ENCODE results near the gene MSTN. TPM values are rescaled to one million over a fixed set of nuclear protein-coding genes. Genes with fewer than 3 reads are reported as not detected.
A peak's percentile ranks its signal among the peaks of the same experiment; 100 is the strongest.

MSTN gene
- not detected in 2 replicates for polyA plus RNA-seq (2014; cell fraction: cytosol; rRNA removed)
- 0.30 TPM in 1 of 2 replicates, not detected in the other for polyA plus RNA-seq (2014; cell fraction: nucleus; rRNA removed)

DNA sequence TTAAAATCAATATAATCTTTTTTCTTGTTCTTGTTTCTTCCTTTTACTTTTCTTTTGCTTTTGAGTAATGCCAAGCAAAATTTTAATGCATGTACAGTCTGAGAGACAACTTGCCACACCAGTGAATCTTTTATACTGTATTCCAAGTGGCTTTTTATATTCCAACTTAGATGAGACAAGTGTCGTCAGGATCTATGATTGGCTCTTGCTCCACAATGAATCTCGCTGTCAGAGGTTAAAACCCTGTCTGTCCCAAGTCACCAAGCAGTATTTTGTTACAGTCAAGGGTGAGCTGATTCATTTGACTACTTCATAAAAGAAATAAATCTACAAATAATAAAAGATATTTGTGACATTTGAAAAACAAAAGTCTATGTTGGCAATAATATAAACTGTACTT lies at the start of gene MSTN:
Gene MSTN (minus strand): TSS at position 129 of the 400 bp plus-strand sequence. CDS start 133 bp downstream, outside the sequence.
- DNase-seq (ENCODE audit: low spot score), result no peak

DNA sequence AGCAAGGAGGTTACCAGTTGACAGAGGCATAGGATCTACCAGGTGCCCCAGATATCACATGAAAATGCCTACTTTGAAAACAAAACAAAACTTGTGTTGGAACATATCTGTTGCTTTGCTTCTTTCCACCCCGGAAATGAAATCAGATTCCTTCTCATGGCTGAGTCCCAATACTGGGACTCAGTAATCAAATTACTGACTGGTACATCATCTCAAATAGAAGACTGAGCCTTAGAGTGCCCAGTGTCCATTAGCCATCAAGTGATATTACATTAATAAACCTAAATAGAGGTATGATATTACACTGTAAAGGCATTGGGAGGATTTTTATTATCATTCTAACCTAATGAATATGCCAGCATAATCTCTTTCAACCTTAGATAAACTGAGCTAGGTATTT lies 48.6 kb upstream of the MSTN start:
- DNase-seq (ENCODE audit: low spot score), result no peak

DNA sequence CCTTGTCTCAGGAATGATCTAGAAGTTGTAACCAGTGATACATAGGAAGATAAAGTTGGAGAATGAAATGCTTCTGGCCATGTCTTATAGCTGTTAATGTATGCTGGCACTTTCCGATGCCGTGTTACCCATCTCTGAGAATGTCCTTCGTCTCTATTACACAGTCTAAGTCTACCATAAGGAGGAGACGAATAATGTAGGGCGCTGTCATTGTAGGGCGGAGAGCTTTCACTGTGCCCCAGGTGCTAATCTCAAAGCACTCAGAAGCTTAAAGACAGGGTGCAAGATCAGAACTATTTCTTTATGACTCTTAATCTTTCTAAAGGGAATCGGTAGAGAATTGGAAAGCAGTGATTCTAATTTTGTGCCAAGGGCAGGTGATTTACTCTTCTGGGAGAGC lies 48.2 kb upstream of the MSTN start:
- DNase-seq (ENCODE audit: low spot score), result no peak

DNA sequence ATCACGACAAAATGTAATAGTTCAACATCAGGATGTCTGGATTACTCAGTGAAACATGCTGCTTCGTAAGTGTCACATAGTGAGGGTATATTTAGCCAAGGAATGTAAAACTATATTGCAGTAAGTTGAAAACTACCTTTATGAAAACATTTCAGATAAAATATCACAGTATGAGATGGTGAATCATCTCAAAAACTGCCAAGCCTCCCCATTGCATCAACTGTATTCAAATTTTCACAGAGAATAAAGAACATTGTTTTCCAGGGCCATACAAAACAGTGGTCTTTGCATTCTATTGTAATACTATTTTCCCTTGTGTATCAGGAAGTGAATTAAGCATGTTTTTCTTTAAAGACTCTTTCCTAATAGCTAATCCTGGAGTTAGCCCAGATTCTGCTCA lies 47.6 kb upstream of the MSTN start:
- no peak for DNase-seq (ENCODE audit: low spot score)

DNA sequence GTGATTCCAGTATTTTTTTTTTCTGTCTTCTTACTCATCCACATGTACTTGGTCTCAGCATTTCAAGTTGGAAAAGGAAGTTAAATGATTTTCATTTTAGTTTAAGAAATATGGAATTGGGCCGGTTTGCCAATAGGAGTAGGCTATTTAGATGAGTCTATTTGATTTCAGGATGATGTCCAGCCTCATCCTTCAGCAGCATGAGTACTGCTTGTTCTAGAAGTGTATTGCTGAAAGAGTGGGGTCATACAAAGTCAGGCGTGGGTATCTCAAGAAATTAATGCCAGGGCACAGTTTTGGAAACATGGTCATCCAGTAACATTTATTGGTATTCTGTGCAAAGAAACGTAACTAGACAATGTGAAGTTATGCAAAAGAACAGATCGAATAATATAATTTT lies 44.9 kb upstream of the MSTN start:
- DNase-seq (ENCODE audit: low spot score), result no peak

DNA sequence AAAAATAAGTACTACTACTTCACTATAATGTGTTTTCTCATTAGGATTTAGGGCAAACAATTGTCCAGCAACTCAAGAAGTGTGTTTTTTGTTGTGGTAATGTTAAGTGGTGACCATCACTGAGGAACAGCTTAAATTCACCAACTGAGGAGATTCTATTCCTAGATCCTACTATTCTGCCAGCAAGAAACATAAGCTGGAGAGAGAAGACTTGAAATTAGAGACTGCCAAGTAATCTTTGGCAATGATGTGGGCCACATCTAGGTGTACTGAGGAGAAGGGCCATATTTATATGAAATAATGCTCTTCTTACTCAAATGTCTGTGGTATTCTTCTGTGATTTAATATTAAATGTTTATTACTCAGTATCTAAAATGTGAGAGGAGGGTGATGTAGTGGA lies 44.3 kb upstream of the MSTN start:
- DNase-seq (ENCODE audit: low spot score), result no peak

DNA sequence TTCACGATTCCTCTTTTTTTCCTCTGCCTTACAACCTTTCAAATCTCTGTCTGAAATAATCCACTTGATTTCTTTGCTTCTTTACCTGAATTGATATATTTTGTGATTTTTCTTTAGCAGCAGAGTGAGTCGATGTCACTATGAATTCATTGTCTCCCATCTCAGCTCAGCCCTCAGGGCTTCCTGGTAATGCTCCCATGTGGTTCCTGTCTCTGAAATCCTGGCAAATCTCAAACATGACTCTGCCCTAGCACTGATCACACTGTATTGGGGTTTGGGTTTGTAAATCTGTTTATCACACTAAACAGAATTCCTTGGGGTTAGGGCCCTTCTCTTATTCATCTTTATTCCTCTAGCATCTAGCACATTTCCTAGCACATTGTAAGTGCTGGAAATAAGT lies 43.0 kb upstream of the MSTN start:
- DNase-seq (ENCODE audit: low spot score), result no peak

DNA sequence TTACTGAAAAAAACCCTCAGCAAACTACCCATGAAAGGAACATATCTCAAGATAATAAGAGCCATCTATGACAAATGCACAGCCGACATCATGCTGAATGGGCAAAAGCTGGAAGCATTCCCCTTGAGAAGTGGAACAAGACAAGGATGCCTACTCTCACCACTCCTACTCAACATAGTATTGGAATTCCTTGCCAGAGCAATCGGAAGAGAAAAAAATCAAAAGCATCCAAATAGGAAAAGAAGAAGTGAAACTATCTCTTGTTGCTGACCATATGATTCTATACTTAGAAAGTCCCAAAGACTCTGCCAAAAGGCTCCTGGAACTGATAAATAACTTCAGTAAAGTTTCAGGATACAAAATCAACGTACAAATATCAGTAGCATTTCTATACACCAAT lies 40.6 kb upstream of the MSTN start:
- no peak for DNase-seq (ENCODE audit: low spot score)

DNA sequence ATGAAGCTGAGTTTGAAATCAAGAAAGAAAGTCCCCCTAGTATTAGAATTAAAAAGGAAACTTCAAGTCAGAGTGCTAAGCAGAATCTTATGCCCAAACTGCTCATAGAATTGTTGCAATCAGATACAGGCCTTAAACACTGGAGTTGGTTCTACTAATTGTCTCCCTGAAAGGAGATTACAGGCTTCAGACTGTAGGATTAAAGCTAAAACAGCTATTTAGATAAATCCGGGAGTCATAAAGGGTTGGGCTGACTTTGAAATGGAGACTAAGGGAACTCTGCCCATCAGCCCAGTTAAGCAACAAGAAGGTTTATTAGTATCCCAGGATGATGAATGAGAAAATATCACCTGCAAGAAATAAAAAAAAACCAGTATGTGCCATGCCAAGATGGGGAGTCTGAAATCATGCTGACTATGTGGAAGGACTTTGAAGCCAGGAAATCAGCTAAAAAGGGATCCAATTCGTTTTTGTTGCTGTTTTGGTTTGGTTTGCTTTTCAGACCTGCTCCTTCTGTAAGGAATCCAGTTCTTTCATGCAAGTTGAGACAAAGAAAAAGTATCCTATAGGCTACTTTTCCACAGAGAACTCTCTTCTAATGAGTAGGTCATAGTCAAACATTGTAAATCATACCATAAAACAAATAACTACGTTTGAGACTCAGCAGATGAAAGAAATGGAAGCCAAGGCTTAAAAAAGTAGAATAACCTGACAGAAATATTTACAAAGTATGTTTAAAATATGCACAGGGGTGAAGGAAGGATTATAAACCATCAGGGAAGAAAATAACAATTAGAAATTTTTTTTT lies 37.6 kb upstream of the MSTN start:
- DNase-seq (ENCODE audit: low spot score), result no peak

DNA sequence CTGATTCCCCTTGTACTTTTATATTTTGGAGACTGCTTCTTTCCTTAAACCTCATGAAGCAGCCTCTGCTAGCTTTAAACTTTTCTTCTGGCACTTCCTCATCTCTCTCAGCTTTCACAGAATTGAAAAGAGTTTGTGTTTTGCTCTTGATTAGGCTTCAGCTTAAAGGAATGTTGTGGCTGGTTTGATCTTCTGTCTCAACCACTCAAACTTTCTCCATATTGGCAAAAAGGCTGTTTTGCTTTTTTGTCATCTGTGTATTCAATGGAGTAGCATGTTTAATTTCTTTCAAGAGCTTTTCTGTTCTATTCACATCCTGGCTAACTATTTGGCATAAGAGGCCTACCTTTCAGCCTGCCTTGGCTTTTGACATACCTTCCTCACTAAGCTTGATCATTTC lies 36.3 kb upstream of the MSTN start:
- DNase-seq (ENCODE audit: low spot score), result no peak

DNA sequence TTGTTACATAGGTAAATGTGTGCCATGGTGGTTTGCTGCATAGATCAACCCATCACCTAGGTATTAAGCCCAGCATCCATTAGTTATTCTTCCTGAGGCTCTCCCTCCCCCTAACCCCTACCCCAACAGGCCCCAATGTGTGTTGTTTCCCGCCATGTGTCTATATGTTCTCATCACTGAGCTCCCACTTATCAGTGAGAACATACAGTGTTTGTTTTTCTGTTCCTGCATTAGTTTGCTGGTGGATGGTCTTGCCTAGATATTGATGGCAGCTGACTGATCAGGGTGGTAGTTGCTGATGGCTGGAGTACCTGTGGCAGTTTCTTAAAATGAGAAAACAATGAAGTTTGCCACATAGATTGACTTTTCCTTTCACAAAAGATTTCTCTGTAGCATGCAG lies 34.6 kb upstream of the MSTN start:
- DNase-seq (ENCODE audit: low spot score), result no peak

DNA sequence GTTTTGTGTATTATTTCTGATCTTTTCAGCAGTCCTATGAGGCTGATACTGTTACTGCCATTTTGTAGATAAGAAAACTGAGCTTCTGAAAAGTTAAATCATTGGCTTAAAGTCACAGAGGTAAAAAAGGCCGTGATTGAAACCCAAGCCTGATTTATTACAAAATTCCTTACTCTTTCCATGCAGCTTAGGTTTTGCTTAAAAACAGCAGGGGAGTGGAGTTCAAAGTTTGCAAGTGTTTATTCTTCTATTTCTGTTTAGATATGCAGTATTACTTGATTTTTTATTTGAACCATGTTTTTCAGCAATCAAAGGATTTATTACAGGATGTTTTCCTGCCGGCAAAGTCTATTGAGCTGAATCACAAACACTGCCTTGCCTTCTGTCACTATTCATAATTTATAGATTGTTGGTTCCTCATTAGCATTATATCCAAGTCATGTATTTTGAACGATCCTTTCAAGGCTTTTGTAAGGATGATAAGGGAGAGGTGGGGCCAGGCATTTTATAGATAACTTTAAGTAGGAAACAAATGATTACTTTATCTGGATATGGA lies 31.9 kb upstream of the MSTN start:
- no peak for DNase-seq (ENCODE audit: low spot score)

DNA sequence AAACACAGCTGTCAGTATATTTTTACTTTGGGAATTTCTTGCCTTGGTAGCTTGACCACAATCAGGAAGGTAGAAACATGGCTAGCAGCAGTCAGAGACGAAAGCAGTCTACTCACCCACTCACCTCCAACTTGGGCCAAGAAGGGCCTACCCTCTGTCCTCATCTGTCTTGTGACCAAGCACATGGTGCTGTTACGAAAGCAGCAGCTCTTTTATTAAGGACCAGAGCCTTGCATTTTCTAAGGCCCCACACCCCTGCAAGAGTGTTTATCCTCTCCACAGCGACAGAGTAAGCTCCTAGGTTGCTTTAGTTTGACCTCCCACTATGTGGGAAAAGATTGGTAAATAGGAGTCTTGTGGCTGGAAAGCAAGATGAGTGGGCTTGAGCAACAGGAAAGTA lies 31.3 kb upstream of the MSTN start:
- no peak for DNase-seq (ENCODE audit: low spot score)

DNA sequence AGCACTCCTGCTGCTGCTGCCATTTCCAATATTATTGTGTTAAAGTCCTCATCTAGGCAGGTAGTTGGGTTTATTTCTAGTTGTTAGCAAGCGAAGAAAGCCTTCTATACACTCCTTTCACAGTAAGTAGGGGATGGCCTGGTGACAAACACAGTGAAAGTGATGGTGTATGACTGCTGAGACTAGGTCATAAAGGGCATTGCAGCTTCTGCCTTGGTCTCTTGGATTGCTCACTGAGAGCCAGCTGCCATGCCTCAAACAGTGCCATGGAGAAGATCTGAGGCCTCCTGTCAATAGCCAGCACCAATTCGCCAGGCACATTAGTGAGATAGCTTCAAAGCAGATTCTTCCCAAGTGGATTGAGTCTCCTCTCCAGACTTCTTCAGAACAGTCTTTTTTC lies 27.6 kb upstream of the MSTN start:
- DNase-seq (ENCODE audit: low spot score), result no peak

DNA sequence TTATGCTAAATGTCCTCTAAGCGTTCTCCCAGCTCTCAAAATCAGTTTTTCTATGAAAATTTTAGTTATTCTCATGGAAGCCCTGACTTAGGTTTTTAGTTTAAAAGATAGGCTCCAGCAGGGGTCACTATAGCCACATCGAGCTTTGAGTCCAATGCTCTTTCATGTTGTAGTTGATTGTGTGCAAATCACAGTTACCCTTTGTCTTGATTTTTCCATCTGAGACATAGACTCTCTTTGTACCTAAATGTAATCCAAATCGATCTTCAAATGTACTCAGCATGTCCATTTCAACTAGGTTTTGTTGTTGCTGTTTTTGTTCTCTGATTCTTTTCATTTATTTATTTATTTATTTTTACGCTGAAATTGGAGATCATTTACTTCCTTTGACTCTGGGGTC lies 26.4 kb upstream of the MSTN start:
- peak; percentile 69 for DNase-seq (ENCODE audit: low spot score)

DNA sequence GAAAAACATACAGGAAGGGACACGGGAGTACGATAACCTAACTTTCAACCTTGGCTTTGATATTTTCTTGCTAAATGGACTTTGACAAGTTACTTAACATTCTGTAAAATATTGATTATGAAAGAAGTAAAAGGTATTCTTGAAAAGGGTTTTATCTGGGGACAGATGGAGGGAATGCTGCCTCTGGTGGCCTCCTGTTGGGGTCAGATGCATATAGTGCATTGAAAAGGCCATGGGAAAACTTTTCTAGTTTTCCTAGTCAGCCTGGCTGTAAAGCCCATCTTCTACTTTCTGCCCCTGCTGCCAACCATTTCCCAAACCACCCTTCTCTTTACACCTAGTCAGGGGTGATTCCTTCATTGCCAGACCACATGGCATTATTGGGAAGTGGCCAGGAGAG lies 22.2 kb upstream of the MSTN start:
- no peak for DNase-seq (ENCODE audit: low spot score)

DNA sequence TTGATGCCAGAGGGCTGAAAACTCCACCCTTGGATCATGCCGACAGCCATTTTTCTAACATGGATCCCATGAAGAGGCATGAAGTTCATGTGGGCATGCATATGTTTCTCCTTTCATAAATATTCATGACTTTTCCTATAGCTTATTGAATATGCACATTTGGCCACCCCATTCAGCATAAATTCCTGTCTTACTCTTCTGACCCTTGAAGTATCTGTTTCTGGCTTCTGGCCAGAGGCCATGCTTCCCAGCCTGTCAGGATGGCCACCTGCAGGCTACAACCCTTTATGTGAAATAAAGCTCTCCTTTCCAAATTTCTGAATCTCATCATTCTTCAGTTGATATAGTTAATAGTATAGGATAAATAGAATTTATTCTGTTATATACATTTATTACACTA lies 19.6 kb upstream of the MSTN start:
- DNase-seq (ENCODE audit: low spot score), result no peak

DNA sequence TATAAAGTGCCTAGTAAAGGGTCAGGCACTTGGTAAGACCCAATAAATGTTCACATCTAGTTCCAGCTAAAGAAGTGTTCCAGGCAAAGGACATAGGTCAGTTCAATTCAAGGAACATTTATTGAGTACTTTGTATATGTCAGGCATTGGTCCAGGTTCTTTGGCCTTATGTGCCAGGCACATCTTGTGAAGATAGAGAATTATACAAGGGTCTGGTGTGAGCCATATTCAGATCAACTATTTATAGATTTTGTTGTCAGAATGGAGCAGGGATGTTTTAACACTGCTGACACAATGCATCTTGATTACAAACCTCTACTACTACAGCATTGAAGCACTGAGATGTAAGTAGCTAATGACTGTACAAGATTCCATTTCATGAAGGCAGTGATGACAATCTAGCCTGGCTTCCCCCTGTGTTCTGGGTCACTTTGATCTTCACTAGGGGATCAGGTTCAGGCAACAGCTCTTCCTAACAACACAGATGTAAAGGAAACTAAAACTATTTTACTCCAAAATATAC lies 18.1 kb upstream of the MSTN start:
- DNase-seq (ENCODE audit: low spot score), result no peak

DNA sequence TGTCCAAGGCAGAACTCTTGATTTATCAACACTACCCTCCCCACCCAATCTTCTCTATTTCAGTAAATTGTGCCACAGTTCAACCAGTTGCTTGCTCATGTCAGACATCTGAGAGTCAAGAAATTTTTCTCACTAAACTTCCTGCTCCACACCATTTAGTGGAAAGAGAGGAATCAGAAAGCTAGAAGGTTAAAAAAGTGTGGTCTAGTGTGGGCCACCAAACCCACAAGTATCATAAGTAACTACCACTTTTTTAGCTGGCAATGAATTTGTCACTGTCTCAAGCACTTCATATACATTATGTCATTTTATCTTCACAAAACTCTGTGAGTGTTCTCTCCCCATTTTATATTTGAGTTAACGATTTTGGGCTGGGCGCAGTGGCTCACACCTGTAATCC lies 16.6 kb upstream of the MSTN start:
- DNase-seq (ENCODE audit: low spot score), result no peak

DNA sequence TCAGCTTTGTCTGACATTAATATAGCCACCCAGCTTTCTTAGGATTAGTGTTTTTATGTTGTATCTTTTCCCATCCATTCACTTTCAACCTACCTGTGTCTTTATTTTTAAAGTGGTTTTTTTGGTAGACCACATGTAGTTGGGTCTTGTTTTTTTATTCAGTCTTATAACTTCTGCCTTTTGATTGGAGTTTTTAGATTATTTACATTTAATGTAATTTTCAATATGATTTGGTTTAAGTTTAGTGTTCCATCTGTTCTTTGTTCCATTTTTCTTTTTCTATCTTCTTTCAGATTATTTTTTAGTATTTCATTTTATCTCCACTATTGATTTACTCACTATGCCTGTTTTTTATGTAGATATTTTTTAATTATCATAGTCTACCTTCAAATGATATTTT lies 13.1 kb upstream of the MSTN start:
- no peak for DNase-seq (ENCODE audit: low spot score)

DNA sequence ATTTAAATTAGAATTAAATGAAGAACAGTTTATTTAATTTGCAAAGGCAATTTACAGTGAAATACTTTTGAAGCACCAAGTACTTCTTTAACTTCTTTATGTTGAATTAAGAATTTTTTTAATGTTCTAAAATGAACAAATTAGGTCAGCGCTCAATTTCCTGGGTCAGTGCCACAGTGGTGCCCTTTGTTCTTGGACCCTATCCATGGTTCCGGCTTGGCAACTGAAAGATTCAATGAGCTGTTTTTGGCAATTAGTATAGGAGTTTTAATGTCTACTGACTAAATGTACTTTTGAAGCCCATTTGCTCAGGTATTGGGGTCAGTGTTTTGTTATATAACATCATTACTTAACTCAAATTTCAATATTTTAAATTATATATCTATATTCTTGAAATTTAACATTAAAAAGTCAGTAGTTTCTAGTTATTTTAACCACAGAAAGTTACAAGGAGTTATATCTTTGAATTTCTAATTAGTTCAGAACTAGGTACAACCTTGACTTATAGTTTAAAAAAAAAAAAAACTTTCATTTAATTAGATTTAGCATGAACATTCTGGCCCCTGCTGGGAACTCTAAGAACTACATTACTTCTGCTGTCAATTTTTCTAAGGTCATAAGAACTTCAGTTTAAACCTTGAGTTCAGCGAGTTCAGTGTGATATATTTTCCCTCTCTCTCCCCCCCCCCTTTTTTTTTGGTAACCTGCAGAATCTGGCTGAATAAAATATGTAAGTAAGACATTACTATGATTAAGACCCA lies 7.6 kb upstream of the MSTN start:
- DNase-seq (ENCODE audit: low spot score), result peak; percentile 67

DNA sequence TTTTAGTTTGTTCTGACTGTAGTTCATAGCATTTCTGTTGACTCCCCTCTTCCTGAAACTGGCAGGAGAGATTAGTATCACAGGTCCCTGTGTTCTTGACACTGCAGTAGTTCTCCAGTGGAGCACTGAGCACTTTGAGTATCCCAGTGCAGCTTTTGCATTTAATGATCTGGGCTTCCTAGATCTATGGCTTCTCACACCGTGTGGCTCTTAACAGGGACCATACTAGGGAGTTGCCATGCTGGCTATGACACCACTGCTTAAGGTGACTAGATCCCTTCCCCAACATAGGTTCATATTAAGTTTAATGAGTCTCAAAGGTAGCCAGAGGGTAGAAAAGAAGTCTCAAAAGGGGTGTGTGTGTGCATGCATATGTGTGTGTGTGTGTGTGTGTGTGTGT lies 6.2 kb upstream of the MSTN start:
- DNase-seq (ENCODE audit: low spot score), result no peak

DNA sequence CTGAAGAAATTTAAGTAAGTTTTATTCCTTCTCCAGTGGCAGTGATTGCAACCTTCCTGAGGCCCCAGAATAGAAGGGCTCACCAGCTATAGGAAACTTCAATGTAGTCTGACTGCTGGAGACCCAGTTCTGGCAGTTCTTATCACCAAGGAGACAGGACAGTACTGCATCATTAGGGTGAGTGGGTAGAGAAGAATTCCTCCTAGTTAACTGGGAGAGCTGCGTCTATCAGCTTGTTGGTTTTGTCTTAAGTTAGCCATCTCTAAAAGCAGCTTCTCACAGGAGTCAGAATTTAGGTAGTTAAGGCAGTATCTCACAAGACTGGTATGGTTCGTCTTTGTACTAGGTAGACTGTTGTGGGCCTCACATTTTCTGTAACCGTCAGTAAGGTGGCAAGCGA lies 3.3 kb upstream of the MSTN start:
- no peak for DNase-seq (ENCODE audit: low spot score)

Measured in SK-N-DZ (cell line).